HepG2 (cell line): ENCODE results near the gene ACOXL. TPM values are rescaled to one million over a fixed set of nuclear protein-coding genes. Genes with fewer than 3 reads are reported as not detected.

Experiments
- ATAC-seq: fragments of 200-7000 bp; cut with Tn5 transposase; 3 replicates; pipeline ENCODE4 v1.9.1; 2020; ENCODE audit warnings: mild to moderate bottlenecking, moderate library complexity
- BruUV-seq: library from RNA; stranded (reverse); fragments of 400-500 nt; replicated peaks from 2 replicates; lab custom pipeline; 2021; lab: Mats Ljungman, UMichigan
- CTCF ChIA-PET: fragments of 300-600 bp; formaldehyde crosslinking; extraction: SDS; loops from one replicate; lab custom pipeline; 2021; ENCODE audit warnings: low total read pairs, inconsistent platforms, low intra/inter-chr PET ratio; lab: Yijun Ruan, JAX
- POLR2A ChIA-PET: fragments of 350-600 bp; sonication (Branson Sonifier 250); formaldehyde crosslinking; loops from one replicate; lab custom pipeline; 2020; ENCODE audit warnings: antibody characterized with exemption, inconsistent platforms; lab: Yijun Ruan, JAX
- DNase-seq: peaks from one replicate; pipeline ENCODE4 v3.0.0-alpha.2; 2015; ENCODE audit warnings: low spot score
- FAIRE-seq: peaks from 3 replicates; lab custom pipeline; 2011; peaks lifted over from hg19 to GRCh38; lab: Jason Lieb, UNC
- H2AFZ ChIP-seq: one replicate; pipeline ENCODE4 v1.6.1; 2011; ENCODE audit warnings: low read length, inconsistent platforms
- H3K27ac ChIP-seq: fragments of 300-600 bp; 3 replicates; pipeline ENCODE4 v1.8.0; 2011; ENCODE audit warnings: mixed run types, mild to moderate bottlenecking, mixed read lengths, low read length, inconsistent platforms; ENCODE audit not compliant: insufficient read depth; ENCODE audit errors: extremely low read length
- H3K27me3 ChIP-seq, 2 experiments: fragments of 200-600 bp in 1 of 2; 2 replicates in 1 of 2; 3 replicates in 1 of 2; pipeline versions ENCODE4 v1.6.0 to v1.8.0; 2011; ENCODE audit warnings: low read length in 2 of 2, mild to moderate bottlenecking in 2 of 2, moderate library complexity in 2 of 2, inconsistent platforms in 1 of 2; ENCODE audit not compliant: insufficient read depth in 2 of 2, control insufficient read depth in 1 of 2
- H3K36me3 ChIP-seq, 2 experiments: fragments of 200-600 bp in 1 of 2; replicated peaks in 1 of 2; 2 replicates in 1 of 2; 3 replicates in 1 of 2; pipeline versions ENCODE4 v1.5.1 to v1.8.0; 2011; ENCODE audit warnings: low read length in 2 of 2, inconsistent platforms in 1 of 2; ENCODE audit not compliant: insufficient read depth in 2 of 2, control insufficient read depth in 1 of 2
- H3K4me1 ChIP-seq: 2 replicates; pipeline ENCODE4 v1.5.1; 2012; ENCODE audit warnings: low read length, inconsistent platforms; ENCODE audit not compliant: insufficient read depth
- H3K4me2 ChIP-seq: 2 replicates; pipeline ENCODE4 v1.6.0; 2011; ENCODE audit warnings: low read depth, low read length, inconsistent platforms
- H3K4me3 ChIP-seq, 3 experiments: fragments of 200-600 bp in 1 of 3; sonication (generic), shearing (Covaris generic) in 1 of 3; replicated peaks in 1 of 3; 2 replicates each; pipeline ENCODE4 v1.5.1; 2011 to 2016; ENCODE audit warnings: low read length in 3 of 3, inconsistent platforms in 2 of 3, low read depth in 2 of 3, mild to moderate bottlenecking in 2 of 3, control low read depth in 1 of 3, mixed read lengths in 1 of 3; ENCODE audit not compliant: insufficient read depth in 1 of 3
- H3K79me2 ChIP-seq: one replicate; pipeline ENCODE4 v1.6.1; 2011; ENCODE audit warnings: low read length, inconsistent platforms; ENCODE audit not compliant: insufficient read depth
- H3K9ac ChIP-seq: 2 replicates; pipeline ENCODE4 v1.6.0; 2011; ENCODE audit warnings: mild to moderate bottlenecking, low read depth, low read length, inconsistent platforms; ENCODE audit not compliant: insufficient read depth
- H3K9me3 ChIP-seq: 2 replicates; pipeline ENCODE4 v1.5.1; 2012; ENCODE audit warnings: mild to moderate bottlenecking, low read length
- H4K20me1 ChIP-seq: 2 replicates; pipeline ENCODE4 v1.6.0; 2011; ENCODE audit warnings: inconsistent platforms, mild to moderate bottlenecking, low read length, moderate library complexity; ENCODE audit not compliant: insufficient read depth
- HOXA9 ChIP-seq: sonication (generic); formaldehyde crosslinking; IDR thresholded peaks from 2 replicates; pipeline ENCODE4 v1.8.1; 2022; ENCODE audit warnings: missing genetic modification reagents, mild to moderate bottlenecking, moderate library complexity, borderline replicate concordance
- MAFF ChIP-seq: IDR thresholded peaks from 2 replicates; pipeline ENCODE4 v1.6.1; 2011; ENCODE audit warnings: low read depth, low read length, improper control_type of control experiment
- MAFK ChIP-seq, 2 experiments: IDR thresholded peaks in 1 of 2; conservative IDR thresholded peaks in 1 of 2; 2 replicates each; pipeline ENCODE4 v1.6.1; 2011; ENCODE audit warnings: improper control_type of control experiment in 2 of 2, low read length in 2 of 2
- RBM22 ChIP-seq: fragments of 200-400 bp; formaldehyde crosslinking; optimal IDR thresholded peaks from 2 replicates; pipeline ENCODE3; 2017; ENCODE audit warnings: mild to moderate bottlenecking, low read length, moderate library complexity
- SRSF9 ChIP-seq: fragments of 200-400 bp; formaldehyde crosslinking; IDR thresholded peaks from 2 replicates; pipeline ENCODE4 v1.6.1; 2018; ENCODE audit warnings: borderline replicate concordance, mild to moderate bottlenecking, low read depth, low read length; ENCODE audit not compliant: insufficient read depth, poor library complexity, severe bottlenecking
- SSRP1 ChIP-seq: IDR thresholded peaks from 2 replicates; pipeline ENCODE4 v1.6.1; 2016; ENCODE audit warnings: control low read depth
- ZNF431 ChIP-seq: sonication (generic); formaldehyde crosslinking; IDR thresholded peaks from 2 replicates; pipeline ENCODE4 v1.9.0; 2022; ENCODE audit warnings: missing genetic modification reagents, low read depth, mild to moderate bottlenecking, borderline replicate concordance
- WGBS: methylation state at CpG from one replicate; pipeline ENCODE4 v1.1.6; 2017; ENCODE audit warnings: low lambda C conversion rate; 5-methylcytosine and 5-hydroxymethylcytosine counted together
- in situ Hi-C: cut with HindIII; loops from 2 replicates; pipeline ENCODE4 v1.10.0; 2017; ENCODE audit warnings: low pct_unique_long_range_greater_than_20kb; ENCODE audit not compliant: extremely low pct_ligation_motif_present
- intact Hi-C: fragments of 100-400 bp; cut with micrococcal nuclease; formaldehyde crosslinking; loops from one replicate; pipeline ENCODE4 v1.10.0; 2022; ENCODE audit not compliant: unreplicated experiment
- polyA plus RNA-seq, 8 experiments: library from polyadenylated mRNA; depleted of rRNA in 3 of 8; stranded (reverse) in 7 of 8; unstranded in 1 of 8; fragments of >200 nt; fragmentation: Illumina TruSeq in 4 of 8; extraction: Trizol in 4 of 8; gene quantifications; 2 replicates each; pipeline versions ENCODE4 v1.2.1 to v1.2.3, GENCODE V29; 2011 to 2016; ENCODE audit warnings: low read depth in 4 of 8, missing spikeins in 1 of 8, mixed read lengths in 1 of 8; ENCODE audit not compliant: insufficient read depth in 1 of 8
- total RNA-seq, 5 experiments: library from RNA; depleted of rRNA; stranded (reverse); fragments of >200 nt; fragmentation: Illumina TruSeq; extraction: Trizol; gene quantifications; 2 replicates each; pipeline ENCODE4 v1.2.3, GENCODE V29; 2016; ENCODE audit warnings: low read depth in 1 of 5

Gene ACOXL
- total and polyA plus RNA-seq, 2 of the 13 experiments (the other 11 are each of a cell fraction or from before 2014, with no cell fraction given), result not detected

- Histone ChIP-seq H3K27ac (no peak overlapping the region), H3K36me3 (peaks cover 12 to 45% of the 10 kb centered on the region in 2 experiments), H3K9ac (no peak overlapping the region), H3K27me3 (no peaks in the 10 kb centered on the region), H2AFZ (no peak overlapping the region), H3K4me3 (no peak overlapping the region), H3K9me3 (no peaks in the 10 kb centered on the region), H3K4me1 (peaks cover 9% of the 10 kb centered on the region), H3K4me2 (no peak overlapping the region), H4K20me1 (no peaks in the 10 kb centered on the region), H3K79me2 (no peaks in the 10 kb centered on the region)
- TF ChIP-seq MAFF (peak; percentile 84), MAFK (conservative IDR thresholded peaks at IDR 0.05 in 1 of 2, IDR thresholded peaks at IDR 0.05 in 1 of 2; ENCODE audit: low read length in 2 of 2) (peak; percentile 77 to 89), ZNF431 (CRISPR knock-in tag) (no peak)
- CTCF ChIA-PET, result no interaction called here
- ATAC-seq, result peak; percentile 15; the same call in 1 of the 3 replicates
- no peak for DNase-seq
- POLR2A ChIA-PET, result interaction anchor here (1.5 to 2.2 kb wide), 3 partner anchors 11 to 47 kb away, joined by 5 to 10 read pairs (median 6); partner anchors contain the start of gene BCL2L11
- TSS peak; percentile 12 for BruUV-seq
- WGBS, result 96% methylated on average over 9 of the region's 9 CpGs
- no peak for FAIRE-seq
- intact Hi-C loops, result no loop called here
- in situ Hi-C loops, result no loop called here
Measured at GRCh38 chr2:111167076-111167862, 434.9 kb downstream of the ACOXL start.

- Histone ChIP-seq H3K79me2 (no peaks in the 10 kb centered on the region), H3K4me2 (no peak overlapping the region), H3K4me1 (peaks cover 4% of the 10 kb centered on the region), H3K27me3 (no peaks in the 10 kb centered on the region), H3K9ac (no peak overlapping the region), H4K20me1 (no peaks in the 10 kb centered on the region), H3K4me3 (no peak overlapping the region), H2AFZ (no peak overlapping the region), H3K27ac (no peak overlapping the region), H3K9me3 (no peaks in the 10 kb centered on the region)
- BruUV-seq, result no TSS peak
- ChIA-PET CTCF (no interaction called here), POLR2A (interaction anchor here (1.5 to 2.2 kb wide), 3 partner anchors 11 to 47 kb away, joined by 5 to 10 read pairs (median 6); partner anchors contain the start of gene BCL2L11)
- in situ Hi-C loops, result no loop called here
- FAIRE-seq (no peak), ATAC-seq (no peak), DNase-seq (no peak)
- 96% methylated on average over 4 of the region's 4 CpGs for WGBS
- no peak for TF ChIP-seq HOXA9 (CRISPR knock-in tag)
- no peak for TF ChIP-seq SRSF9
- TF ChIP-seq SSRP1 (CRISPR knock-in tag), result 0 out of 2 replicates have a peak, but pooled peaks have one; percentile 47
- TF ChIP-seq RBM22, result peak; percentile 88
- TF ChIP-seq, all 625 proteins: peak for 2
- intact Hi-C loops, result no loop called here
- peaks cover 12 to 40% of the 10 kb centered on the region in 2 experiments for H3K36me3 ChIP-seq
Measured at GRCh38 chr2:111167863-111168162, 435.4 kb downstream of the ACOXL start.

Other genes starting within 250 kb of the ACOXL start
- 28.4 and 33.2 TPM in 2 replicates for gene RGPD6, start 155.4 kb upstream of the ACOXL start, total RNA-seq (2016; rRNA removed; fragmentation: Illumina TruSeq; extraction: Trizol)
- gene RGPD6, start 155.4 kb upstream of the ACOXL start, polyA plus RNA-seq (2011; rRNA removed), result 8.6 and 12.0 TPM in 2 replicates
- 52.6 and 84.1 TPM in 2 replicates for gene BUB1, start 54.5 kb upstream of the ACOXL start, total RNA-seq (2016; rRNA removed; fragmentation: Illumina TruSeq; extraction: Trizol)
- gene BUB1, start 54.5 kb upstream of the ACOXL start, polyA plus RNA-seq (2011; rRNA removed), result 15.2 and 27.8 TPM in 2 replicates